Inflammatory macrophage treated with lipopolysaccharide for 1 hour (primary cell): ENCODE measurements around the gene ZNF516.

Experiments
- DNase-seq, 2 donors: peaks; one replicate each; pipeline ENCODE4 v3.0.0-alpha.2; 2020 to 2022

Gene ZNF516

DNA sequence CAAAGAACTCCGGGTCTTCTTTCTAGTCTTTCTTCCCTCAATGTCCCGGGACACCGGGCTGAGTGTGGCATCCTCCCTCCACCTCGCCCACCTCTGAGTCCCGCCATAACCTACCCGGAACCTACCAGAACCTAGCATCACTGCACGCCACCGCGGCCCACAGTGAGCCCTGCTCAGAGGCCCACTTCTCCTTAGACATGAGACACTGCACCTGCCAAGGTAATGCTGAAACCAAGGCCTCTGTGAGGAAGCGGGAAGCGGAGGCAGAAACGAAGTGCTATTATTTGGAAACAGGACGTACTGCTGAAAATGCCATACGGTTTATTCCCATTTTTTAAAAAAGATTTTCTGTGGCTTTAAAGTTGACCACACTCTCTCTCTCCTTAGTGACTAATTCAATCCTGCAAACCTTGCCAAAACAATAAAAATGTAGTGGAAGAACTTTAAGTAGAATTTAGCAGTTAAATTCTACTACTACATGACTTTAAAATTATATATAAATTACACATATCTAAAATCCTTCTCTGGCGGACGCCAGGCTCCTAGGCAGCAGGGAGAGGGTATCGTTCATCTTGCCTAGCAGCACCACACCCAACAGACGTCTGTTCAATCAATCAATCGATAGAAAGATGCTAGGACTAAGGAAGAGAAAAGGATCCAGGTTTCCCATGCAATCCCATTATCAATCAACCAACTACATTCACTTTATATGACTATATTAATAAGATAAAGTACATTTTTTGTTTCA is 82.0 kb downstream of the ZNF516 start:
- DNase-seq, result no peak

GRCh38 chr18:76412010-76412817 is 82.8 kb downstream of the ZNF516 start:
- no peak for DNase-seq

DNA sequence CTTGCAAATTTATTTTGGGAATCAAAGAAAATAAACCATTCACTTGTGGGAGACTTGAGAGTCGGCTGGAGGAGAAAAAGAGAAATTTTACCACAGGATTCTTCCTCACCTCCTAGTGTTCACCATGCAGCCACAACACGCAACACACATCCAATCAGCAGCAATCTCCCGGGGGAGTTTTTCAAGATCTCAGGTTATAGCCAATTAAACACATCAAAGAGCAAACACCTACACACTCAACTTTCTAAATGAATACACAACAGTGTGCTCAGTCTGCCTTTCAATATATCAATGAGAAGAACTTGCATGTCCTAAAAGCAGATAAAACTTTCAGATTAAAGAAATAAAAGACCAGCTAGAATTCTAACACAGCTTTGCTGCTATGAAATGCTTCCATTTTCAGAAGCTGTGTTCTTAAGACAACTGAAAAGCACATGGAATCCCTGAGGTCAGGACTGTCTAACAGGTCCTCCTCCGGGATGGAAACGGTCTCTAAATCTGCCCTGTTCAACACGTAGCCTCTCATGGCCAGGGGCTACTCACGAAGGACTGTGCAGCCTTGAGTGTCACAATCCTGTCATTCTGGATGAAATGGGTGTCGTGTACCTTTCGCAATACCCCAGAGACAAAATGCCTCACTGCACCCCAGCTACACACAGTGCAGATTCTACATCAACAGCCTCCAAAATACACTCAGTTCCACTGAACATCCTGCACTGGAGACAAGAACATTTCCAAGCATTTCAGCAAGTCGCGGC is 84.2 kb downstream of the ZNF516 start:
- peak; percentile 18 to 29 for DNase-seq

DNA sequence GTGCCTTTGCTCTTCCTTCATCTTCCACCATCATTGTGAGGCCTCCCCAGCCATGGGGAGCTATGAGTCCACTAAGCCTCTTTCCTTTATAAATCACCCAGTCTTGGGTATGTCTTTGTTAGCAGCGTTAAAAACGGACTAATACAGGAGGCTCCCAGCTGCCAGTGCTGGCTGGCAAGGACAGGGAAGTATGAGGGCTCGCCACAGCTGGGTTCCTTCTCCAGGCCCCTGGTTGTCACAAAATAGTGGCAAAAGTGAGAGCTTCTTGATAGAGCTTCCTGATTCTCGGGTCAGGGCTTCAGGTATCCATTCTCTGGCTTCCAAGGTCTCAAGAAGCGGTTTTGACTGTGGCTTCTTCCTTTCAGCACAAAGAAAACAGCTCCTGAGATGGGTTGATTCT is 85.0 kb downstream of the ZNF516 start:
- no peak for DNase-seq

GRCh38 chr18:76408480-76409067 is 86.5 kb downstream of the ZNF516 start:
- no peak for DNase-seq

GRCh38 chr18:76407681-76408080 is 87.4 kb downstream of the ZNF516 start:
- no peak for DNase-seq

DNA sequence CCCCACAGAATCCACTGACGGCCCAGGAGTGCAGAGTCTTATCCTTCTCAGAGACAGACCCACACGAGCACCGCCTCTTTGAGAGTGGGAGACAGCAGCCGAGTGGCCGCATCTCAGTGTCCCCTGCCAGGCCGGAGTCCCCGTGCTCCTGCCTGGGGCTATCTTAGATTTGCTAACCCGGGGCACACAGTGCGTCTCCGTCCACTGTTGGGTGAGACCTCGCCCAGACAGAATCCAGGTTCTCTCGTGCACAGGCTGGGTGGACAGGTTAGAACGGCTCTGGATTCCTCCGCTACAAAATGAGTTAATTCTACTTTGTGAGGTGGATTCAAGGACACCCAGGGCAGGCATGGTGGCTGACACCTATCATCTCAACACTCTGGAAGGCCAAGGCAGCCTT is 88.3 kb downstream of the ZNF516 start:
- DNase-seq, result no peak

- peak in 1 of 2 donors; percentile 67 for DNase-seq
These were observed 89.2 kb downstream of the ZNF516 start for GRCh38 chr18:76405681-76406356.

DNA sequence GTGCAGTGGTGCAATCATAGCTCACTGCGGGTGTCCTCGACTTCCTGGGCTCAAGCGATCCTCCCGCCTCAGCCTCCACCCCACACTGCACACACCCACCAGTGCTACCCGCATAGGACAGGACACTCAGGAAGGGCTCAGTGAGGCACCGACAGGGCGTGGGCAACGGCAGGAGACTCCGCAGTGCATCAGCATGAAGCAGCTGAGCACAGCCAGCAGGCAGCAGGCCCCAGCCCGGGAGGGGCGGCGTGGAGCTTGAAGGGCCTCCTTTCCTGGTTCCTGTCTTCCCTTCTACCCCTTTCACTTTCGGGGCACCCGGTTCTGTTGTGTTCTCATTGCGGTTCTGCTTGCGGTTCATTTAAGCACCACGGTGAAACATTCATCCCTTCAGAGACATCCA is 89.8 kb downstream of the ZNF516 start:
- DNase-seq, result no peak

GRCh38 chr18:76404345-76404831 is 90.7 kb downstream of the ZNF516 start:
- DNase-seq, result no peak

DNA sequence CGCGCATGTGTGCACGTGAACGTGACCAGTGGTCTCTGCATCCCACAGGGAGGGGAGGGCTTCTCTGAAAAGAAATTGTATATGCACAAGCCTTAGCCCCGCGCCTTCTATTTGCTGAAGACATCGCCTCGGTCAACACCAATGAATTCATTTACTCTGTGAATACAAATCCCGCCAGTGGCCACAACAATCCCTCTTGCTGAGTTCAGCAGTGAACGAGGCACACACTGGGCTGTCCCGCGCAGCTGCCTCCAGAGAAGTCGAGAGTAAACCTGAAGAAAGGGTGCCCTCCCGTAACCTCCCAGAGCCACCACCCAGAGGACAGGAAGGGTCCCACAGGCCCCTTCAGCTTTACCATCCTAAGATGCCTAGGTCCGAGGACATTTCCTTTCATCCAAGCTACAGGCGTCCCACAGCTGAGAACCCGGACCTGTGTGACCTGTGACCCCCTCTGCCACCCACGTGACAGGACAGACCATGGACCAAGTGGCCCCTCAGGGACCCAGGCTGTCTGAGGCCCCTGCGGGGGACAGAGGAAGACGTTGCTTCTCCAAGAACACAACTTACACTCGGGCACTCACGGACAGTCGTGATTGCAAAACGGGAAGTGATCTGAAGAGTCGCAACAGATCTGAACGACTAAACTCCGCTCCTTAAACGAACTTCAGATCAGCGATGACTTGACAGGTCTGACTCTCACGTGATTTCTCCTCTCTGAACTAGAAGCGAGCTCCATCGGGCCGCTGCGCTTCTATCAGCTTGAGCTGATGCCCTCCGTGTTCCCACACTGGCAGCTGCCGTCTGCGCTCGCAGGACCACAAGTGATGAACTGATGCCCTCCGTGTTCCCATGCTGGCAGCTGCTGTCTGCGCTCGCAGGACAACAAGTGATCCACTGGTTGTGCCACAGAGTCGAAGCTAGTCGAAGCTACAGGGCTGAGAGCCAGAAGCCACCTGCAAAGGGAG is 92.7 kb downstream of the ZNF516 start:
- DNase-seq, result peak in 1 of 2 donors; percentile 20

DNA sequence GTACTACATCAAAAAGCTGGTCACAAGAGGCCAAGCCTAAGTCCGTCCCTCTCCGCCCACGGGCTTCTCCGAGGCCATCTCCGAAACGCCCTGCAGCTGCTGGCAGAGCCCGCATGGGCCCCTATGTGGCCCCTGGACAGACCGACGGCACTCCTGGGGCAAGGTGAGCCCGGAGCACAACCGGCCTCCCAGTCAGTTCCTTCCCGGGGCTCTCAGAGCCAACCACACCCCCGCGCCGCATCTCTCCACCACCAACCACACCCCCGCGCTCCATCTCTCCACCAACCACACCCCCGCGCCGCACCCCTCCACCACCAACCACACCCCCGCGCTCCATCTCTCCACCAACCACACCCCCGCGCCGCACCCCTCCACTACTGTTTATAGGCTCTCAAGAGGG is 93.5 kb downstream of the ZNF516 start:
- DNase-seq, result no peak

GRCh38 chr18:76399613-76400391 is 95.2 kb downstream of the ZNF516 start:
- no peak for DNase-seq

- peak; percentile 76 to 98 for DNase-seq
These were observed 96.0 kb downstream of the ZNF516 start for GRCh38 chr18:76398896-76399612.

DNA sequence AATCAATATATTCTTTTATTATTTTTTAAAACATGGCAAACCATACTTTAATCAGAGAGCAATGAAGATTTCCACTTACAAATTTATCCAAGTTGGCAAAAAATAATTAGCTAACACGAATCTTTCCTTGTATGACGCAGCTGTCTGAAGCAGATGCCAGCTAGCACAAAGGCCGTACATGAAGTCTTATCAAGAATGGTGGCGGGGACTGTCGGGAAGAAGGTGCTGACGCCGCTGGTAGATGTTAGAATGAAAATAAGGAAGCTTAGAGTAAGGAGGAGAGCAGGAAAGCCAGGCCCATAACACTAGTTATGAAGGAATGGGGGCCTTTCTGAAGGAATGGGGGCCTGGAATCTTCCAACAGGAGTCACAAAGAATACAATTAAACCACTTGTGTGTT is 96.7 kb downstream of the ZNF516 start:
- DNase-seq, result no peak

DNA sequence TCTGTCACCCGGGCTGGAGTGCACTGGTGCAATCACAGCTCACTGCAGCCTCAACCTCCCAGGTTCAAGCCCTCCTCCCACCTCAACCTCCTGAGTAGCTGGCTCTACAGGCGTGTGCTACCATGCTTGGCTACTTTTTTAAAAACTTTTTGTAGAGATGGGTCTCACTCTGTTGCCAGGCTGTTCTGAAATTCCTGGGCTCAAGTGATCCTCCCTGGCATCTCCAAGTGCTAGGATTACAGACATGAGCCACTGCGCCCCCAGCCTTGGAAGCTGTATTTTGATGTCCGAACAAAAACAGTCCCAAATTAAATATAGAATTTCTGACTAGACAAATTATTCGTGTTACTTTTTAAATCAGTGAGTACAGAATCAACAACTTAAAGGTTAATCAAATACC is 97.4 kb downstream of the ZNF516 start:
- DNase-seq, result no peak

- DNase-seq, result no peak
These were observed 98.2 kb downstream of the ZNF516 start for GRCh38 chr18:76396792-76397191.

DNA sequence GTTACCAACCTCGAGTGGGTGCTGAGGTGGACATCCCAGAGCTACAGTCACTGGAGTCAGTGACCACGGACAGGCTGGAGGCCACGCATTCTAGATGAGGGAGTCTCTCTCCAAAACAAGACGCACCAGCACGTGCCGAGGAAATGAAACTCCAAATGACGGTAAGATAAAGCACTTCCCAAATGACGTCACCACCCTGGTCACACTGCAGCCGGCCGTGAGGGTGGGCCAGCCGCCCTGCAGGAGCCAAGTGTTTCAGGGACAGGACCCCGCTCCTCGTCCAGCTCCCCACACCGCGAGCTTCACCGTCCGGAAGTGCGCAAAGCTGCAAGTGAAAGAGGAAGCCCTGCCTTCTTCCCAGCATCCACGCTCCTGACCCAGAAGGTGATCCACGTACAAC is 99.4 kb downstream of the ZNF516 start:
- peak; percentile 17 to 25 for DNase-seq

DNA sequence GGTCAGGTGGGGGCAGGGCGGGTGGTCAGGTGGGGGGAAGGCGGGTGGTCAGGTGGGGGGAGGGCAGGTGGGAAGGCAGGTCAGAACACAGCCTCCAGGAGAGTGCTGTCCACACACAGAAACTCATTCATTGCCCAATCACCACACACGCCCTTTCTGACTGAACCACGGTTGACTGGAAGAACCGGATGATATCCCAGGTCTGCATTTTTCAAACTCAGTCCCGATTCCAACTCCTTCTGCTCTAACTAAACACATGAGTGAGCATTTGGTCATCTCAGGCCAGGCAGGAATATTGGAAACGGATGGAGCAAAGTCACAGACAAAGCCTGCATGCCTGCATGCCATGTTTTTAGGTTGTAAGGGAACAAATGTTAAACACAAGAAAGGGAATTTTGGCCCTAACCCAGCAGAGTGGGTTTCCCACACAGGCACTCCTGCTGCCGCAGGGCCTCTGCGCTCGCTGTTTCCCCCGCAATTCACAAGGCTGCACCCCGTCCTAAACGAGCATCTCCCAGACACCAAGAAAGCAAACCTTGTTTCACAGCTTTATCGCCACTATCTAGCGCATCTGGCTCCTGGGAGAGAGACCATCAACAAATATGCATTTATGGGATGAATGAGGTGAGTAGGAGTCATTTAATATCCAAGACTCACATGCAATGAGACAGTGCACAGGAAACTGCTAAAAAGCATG is 100.1 kb downstream of the ZNF516 start:
- no peak for DNase-seq
